CD14-positive monocyte (primary cell): Measurements from ENCODE around the gene C13orf46. TPM values are rescaled to one million over a fixed set of nuclear protein-coding genes. Genes with fewer than 3 reads are reported as not detected.

Experiments
- DNase-seq, 3 donors: peaks; one replicate each; pipeline ENCODE4 v3.0.0-alpha.2; 2011 to 2022
- H2AFZ ChIP-seq: 2 replicates; pipeline ENCODE4 v1.6.0; 2012; ENCODE audit warnings: mild to moderate bottlenecking, low read depth, low read length, inconsistent platforms; ENCODE audit not compliant: insufficient read depth, poor library complexity, severe bottlenecking
- H3K27ac ChIP-seq, 2 donors: 1 replicate in 1 of 2; 2 replicates in 1 of 2; pipeline ENCODE4 v1.5.1; 2012 to 2013; ENCODE audit warnings: low read length in 2 of 2, control low read depth in 1 of 2, inconsistent platforms in 1 of 2, low read depth in 1 of 2, mild to moderate bottlenecking in 1 of 2
- H3K27me3 ChIP-seq, 2 donors: one replicate each; pipeline versions ENCODE4 v1.6.0 to v1.6.1; 2011 to 2013; ENCODE audit warnings: low read length in 2 of 2; ENCODE audit not compliant: control insufficient read depth in 2 of 2, insufficient read depth in 2 of 2
- H3K36me3 ChIP-seq, 2 donors: replicated peaks in 1 of 2; 1 replicate in 1 of 2; 2 replicates in 1 of 2; pipeline versions ENCODE4 v1.5.1 to v1.6.1; 2012 to 2013; ENCODE audit warnings: low read length in 2 of 2, control low read depth in 1 of 2, inconsistent platforms in 1 of 2, mild to moderate bottlenecking in 1 of 2; ENCODE audit not compliant: insufficient read depth in 2 of 2, control insufficient read depth in 1 of 2
- H3K4me1 ChIP-seq, 2 donors: 1 replicate in 1 of 2; 2 replicates in 1 of 2; pipeline versions ENCODE4 v1.5.1 to v1.6.1; 2012 to 2013; ENCODE audit warnings: low read length in 2 of 2, control low read depth in 1 of 2, inconsistent platforms in 1 of 2, mild to moderate bottlenecking in 1 of 2, moderate library complexity in 1 of 2; ENCODE audit not compliant: insufficient read depth in 2 of 2, control insufficient read depth in 1 of 2
- H3K4me2 ChIP-seq: replicated peaks from 2 replicates; pipeline ENCODE3; 2012; ENCODE audit warnings: low read length, moderate library complexity, mild to moderate bottlenecking; ENCODE audit not compliant: poor library complexity, severe bottlenecking; ENCODE audit errors: extremely low read depth
- H3K4me3 ChIP-seq, 3 experiments: fragments of 200-600 bp in 1 of 3; sonication (generic) in 1 of 3; replicated peaks in 1 of 3; 1 replicate in 2 of 3; 2 replicates in 1 of 3; pipeline ENCODE4 v1.5.1; 2011 to 2013; ENCODE audit warnings: low read length in 3 of 3, mild to moderate bottlenecking in 3 of 3, control low read depth in 2 of 3, low read depth in 2 of 3, inconsistent platforms in 1 of 3, moderate library complexity in 1 of 3
- H3K79me2 ChIP-seq: 2 replicates; pipeline ENCODE4 v1.6.0; 2012; ENCODE audit warnings: mild to moderate bottlenecking, control low read depth, inconsistent platforms, low read length, moderate library complexity; ENCODE audit not compliant: insufficient read depth
- H3K9ac ChIP-seq: 2 replicates; pipeline ENCODE4 v1.6.0; 2017; ENCODE audit warnings: low read length, mild to moderate bottlenecking; ENCODE audit not compliant: insufficient read depth, poor library complexity, severe bottlenecking
- H3K9me3 ChIP-seq, 2 donors: replicated peaks in 1 of 2; 1 replicate in 1 of 2; 2 replicates in 1 of 2; pipeline versions ENCODE4 v1.5.1 to v1.6.1; 2012 to 2013; ENCODE audit warnings: low read length in 2 of 2, control low read depth in 1 of 2; ENCODE audit not compliant: control insufficient read depth in 1 of 2, insufficient read depth in 1 of 2
- H4K20me1 ChIP-seq: 2 replicates; pipeline ENCODE4 v1.6.0; 2012; ENCODE audit warnings: mild to moderate bottlenecking, low read length, control low read depth, moderate library complexity; ENCODE audit not compliant: insufficient read depth
- H3K27ac Mint-ChIP-seq, 7 donors: one replicate each; pipeline ENCODE4 v1.8.0; 2020; ENCODE audit warnings: mild to moderate bottlenecking in 7 of 7, mixed read lengths in 7 of 7, moderate library complexity in 6 of 7, inconsistent platforms in 2 of 7
- H3K27me3 Mint-ChIP-seq, 3 donors: one replicate each; pipeline ENCODE4 v1.8.0; 2021 to 2022; ENCODE audit warnings: low read depth in 3 of 3, mild to moderate bottlenecking in 3 of 3, mixed read lengths in 3 of 3, moderate library complexity in 3 of 3, inconsistent platforms in 1 of 3
- H3K36me3 Mint-ChIP-seq, 2 donors: one replicate each; pipeline ENCODE4 v1.8.0; 2020; ENCODE audit warnings: mixed read lengths in 2 of 2, inconsistent platforms in 1 of 2, mild to moderate bottlenecking in 1 of 2
- H3K4me1 Mint-ChIP-seq: one replicate; pipeline ENCODE4 v1.8.0; 2020; ENCODE audit warnings: mild to moderate bottlenecking, mixed read lengths
- H3K4me3 Mint-ChIP-seq, 2 donors: one replicate each; pipeline ENCODE4 v1.8.0; 2020; ENCODE audit warnings: mild to moderate bottlenecking in 2 of 2, mixed read lengths in 2 of 2, moderate library complexity in 1 of 2
- H3K9me3 Mint-ChIP-seq, 7 donors: one replicate each; pipeline ENCODE4 v1.8.0; 2020 to 2022; ENCODE audit warnings: mixed read lengths in 7 of 7, mild to moderate bottlenecking in 6 of 7, moderate library complexity in 6 of 7, inconsistent platforms in 2 of 7
- WGBS: methylation state at CpG from one replicate; pipeline ENCODE4 v1.1.5; 2013; ENCODE audit warnings: missing lambda C conversion rate; ENCODE audit not compliant: insufficient coverage; 5-methylcytosine and 5-hydroxymethylcytosine counted together
- intact Hi-C, 2 donors: fragments of 100-400 bp; cut with micrococcal nuclease; formaldehyde crosslinking; loops; one replicate each; pipeline versions ENCODE4 v1.15.0 to v1.15.1; 2023
- polyA plus RNA-seq, 3 donors: library from polyadenylated mRNA; depleted of rRNA in 1 of 3; unstranded in 2 of 3; stranded (reverse) in 1 of 3; fragments of 300-500 nt in 2 of 3; fragments of >200 nt in 1 of 3; fragmentation: Illumina TruSeq in 2 of 3; gene quantifications; 1 replicate in 2 of 3; 2 replicates in 1 of 3; pipeline ENCODE4 v1.2.3, GENCODE V29; 2012 to 2021
- TF ChIP-seq, protein P1 (sequence below): fragments of 200-600 bp; IDR thresholded peaks from one replicate; pipeline ENCODE4 v1.8.0; 2022; ENCODE audit warnings: antibody characterized with exemption, mild to moderate bottlenecking

The C13orf46 gene
- polyA plus RNA-seq, 3 donors = 0.05 to 0.35 TPM; not detected in 1

GRCh38 chr13:114015111-114015968 lies 41.5 kb upstream of the C13orf46 start:
- Histone ChIP-seq H3K27me3 (no peaks in the 10 kb centered on the region), H4K20me1 (peaks cover 23% of the 10 kb centered on the region), H3K9me3 (no peaks in the 10 kb centered on the region), H3K4me2 (no peak overlapping the region), H2AFZ (no peak overlapping the region), H3K27ac (no peak overlapping the region), H3K79me2 (no peaks in the 10 kb centered on the region), H3K4me3 (no peak overlapping the region), H3K4me1 (no peaks in the 10 kb centered on the region), H3K9ac (no peak overlapping the region), H3K36me3 (peaks cover 81 to 95% of the 10 kb centered on the region in 2 donors)
- TF ChIP-seq, protein P1, sequence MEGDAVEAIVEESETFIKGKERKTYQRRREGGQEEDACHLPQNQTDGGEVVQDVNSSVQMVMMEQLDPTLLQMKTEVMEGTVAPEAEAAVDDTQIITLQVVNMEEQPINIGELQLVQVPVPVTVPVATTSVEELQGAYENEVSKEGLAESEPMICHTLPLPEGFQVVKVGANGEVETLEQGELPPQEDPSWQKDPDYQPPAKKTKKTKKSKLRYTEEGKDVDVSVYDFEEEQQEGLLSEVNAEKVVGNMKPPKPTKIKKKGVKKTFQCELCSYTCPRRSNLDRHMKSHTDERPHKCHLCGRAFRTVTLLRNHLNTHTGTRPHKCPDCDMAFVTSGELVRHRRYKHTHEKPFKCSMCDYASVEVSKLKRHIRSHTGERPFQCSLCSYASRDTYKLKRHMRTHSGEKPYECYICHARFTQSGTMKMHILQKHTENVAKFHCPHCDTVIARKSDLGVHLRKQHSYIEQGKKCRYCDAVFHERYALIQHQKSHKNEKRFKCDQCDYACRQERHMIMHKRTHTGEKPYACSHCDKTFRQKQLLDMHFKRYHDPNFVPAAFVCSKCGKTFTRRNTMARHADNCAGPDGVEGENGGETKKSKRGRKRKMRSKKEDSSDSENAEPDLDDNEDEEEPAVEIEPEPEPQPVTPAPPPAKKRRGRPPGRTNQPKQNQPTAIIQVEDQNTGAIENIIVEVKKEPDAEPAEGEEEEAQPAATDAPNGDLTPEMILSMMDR = no peak
- intact Hi-C loops = no loop called here
- 97% methylated on average over 39 of the region's 40 CpGs for WGBS
- H3K27ac Mint-ChIP-seq = peak overlapping the region in 2 of 7 donors; percentile 13 to 69
- DNase-seq = no peak
- peaks cover 13 to 34% of the 10 kb centered on the region in 2 donors for H3K36me3 Mint-ChIP-seq
- H3K4me1 Mint-ChIP-seq = no peaks in the 10 kb centered on the region
- peaks cover 0 to 5% (median 3%) of the 10 kb centered on the region in 7 donors for H3K9me3 Mint-ChIP-seq
- no peak overlapping the region for H3K4me3 Mint-ChIP-seq
- peaks cover 0 to 1% (median 0%) of the 10 kb centered on the region in 3 donors for H3K27me3 Mint-ChIP-seq

- Histone ChIP-seq H2AFZ (no peak overlapping the region), H3K27ac (no peak overlapping the region), H3K79me2 (no peaks in the 10 kb centered on the region), H4K20me1 (peaks cover 25% of the 10 kb centered on the region), H3K9ac (no peak overlapping the region), H3K36me3 (peaks cover 87 to 99% of the 10 kb centered on the region in 2 donors), H3K4me2 (no peak overlapping the region), H3K4me3 (no peak overlapping the region), H3K27me3 (no peaks in the 10 kb centered on the region), H3K4me1 (no peaks in the 10 kb centered on the region), H3K9me3 (no peaks in the 10 kb centered on the region)
- H3K27ac Mint-ChIP-seq = no peak overlapping the region
- H3K36me3 Mint-ChIP-seq = peaks cover 18 to 39% of the 10 kb centered on the region in 2 donors
- H3K4me3 Mint-ChIP-seq = no peak overlapping the region
- H3K9me3 Mint-ChIP-seq = peaks cover 0 to 5% (median 3%) of the 10 kb centered on the region in 7 donors
- H3K27me3 Mint-ChIP-seq = peaks cover 0 to 1% (median 0%) of the 10 kb centered on the region in 3 donors
- H3K4me1 Mint-ChIP-seq = no peaks in the 10 kb centered on the region
- TF ChIP-seq, protein P1 = no peak
- intact Hi-C loops = no loop called here
- no peak for DNase-seq
- 98% methylated on average over 20 of the region's 22 CpGs for WGBS
Observed at GRCh38 chr13:114013952-114014629, 40.2 kb upstream of the C13orf46 start.
